HepG2 (cell line): ENCODE results near the gene KNCN. TPM values are rescaled to one million over a fixed set of nuclear protein-coding genes. Genes with fewer than 3 reads are reported as not detected.

Experiments
- ATAC-seq: fragments of 200-7000 bp; cut with Tn5 transposase; 3 replicates; pipeline ENCODE4 v1.9.1; 2020; ENCODE audit warnings: mild to moderate bottlenecking, moderate library complexity
- BruUV-seq: library from RNA; stranded (reverse); fragments of 400-500 nt; replicated peaks from 2 replicates; lab custom pipeline; 2021; lab: Mats Ljungman, UMichigan
- CTCF ChIA-PET: fragments of 300-600 bp; formaldehyde crosslinking; extraction: SDS; loops from one replicate; lab custom pipeline; 2021; ENCODE audit warnings: low total read pairs, inconsistent platforms, low intra/inter-chr PET ratio; lab: Yijun Ruan, JAX
- POLR2A ChIA-PET: fragments of 350-600 bp; sonication (Branson Sonifier 250); formaldehyde crosslinking; loops from one replicate; lab custom pipeline; 2020; ENCODE audit warnings: antibody characterized with exemption, inconsistent platforms; lab: Yijun Ruan, JAX
- DNase-seq: peaks from one replicate; pipeline ENCODE4 v3.0.0-alpha.2; 2015; ENCODE audit warnings: low spot score
- FAIRE-seq: peaks from 3 replicates; lab custom pipeline; 2011; peaks lifted over from hg19 to GRCh38; lab: Jason Lieb, UNC
- H2AFZ ChIP-seq: one replicate; pipeline ENCODE4 v1.6.1; 2011; ENCODE audit warnings: low read length, inconsistent platforms
- H3K27ac ChIP-seq: fragments of 300-600 bp; 3 replicates; pipeline ENCODE4 v1.8.0; 2011; ENCODE audit warnings: mixed run types, mild to moderate bottlenecking, mixed read lengths, low read length, inconsistent platforms; ENCODE audit not compliant: insufficient read depth; ENCODE audit errors: extremely low read length
- H3K27me3 ChIP-seq, 2 experiments: fragments of 200-600 bp in 1 of 2; 2 replicates in 1 of 2; 3 replicates in 1 of 2; pipeline versions ENCODE4 v1.6.0 to v1.8.0; 2011; ENCODE audit warnings: low read length in 2 of 2, mild to moderate bottlenecking in 2 of 2, moderate library complexity in 2 of 2, inconsistent platforms in 1 of 2; ENCODE audit not compliant: insufficient read depth in 2 of 2, control insufficient read depth in 1 of 2
- H3K36me3 ChIP-seq, 2 experiments: fragments of 200-600 bp in 1 of 2; replicated peaks in 1 of 2; 2 replicates in 1 of 2; 3 replicates in 1 of 2; pipeline versions ENCODE4 v1.5.1 to v1.8.0; 2011; ENCODE audit warnings: low read length in 2 of 2, inconsistent platforms in 1 of 2; ENCODE audit not compliant: insufficient read depth in 2 of 2, control insufficient read depth in 1 of 2
- H3K4me1 ChIP-seq: 2 replicates; pipeline ENCODE4 v1.5.1; 2012; ENCODE audit warnings: low read length, inconsistent platforms; ENCODE audit not compliant: insufficient read depth
- H3K4me2 ChIP-seq: 2 replicates; pipeline ENCODE4 v1.6.0; 2011; ENCODE audit warnings: low read depth, low read length, inconsistent platforms
- H3K4me3 ChIP-seq, 3 experiments: fragments of 200-600 bp in 1 of 3; sonication (generic), shearing (Covaris generic) in 1 of 3; replicated peaks in 1 of 3; 2 replicates each; pipeline ENCODE4 v1.5.1; 2011 to 2016; ENCODE audit warnings: low read length in 3 of 3, inconsistent platforms in 2 of 3, low read depth in 2 of 3, mild to moderate bottlenecking in 2 of 3, control low read depth in 1 of 3, mixed read lengths in 1 of 3; ENCODE audit not compliant: insufficient read depth in 1 of 3
- H3K79me2 ChIP-seq: one replicate; pipeline ENCODE4 v1.6.1; 2011; ENCODE audit warnings: low read length, inconsistent platforms; ENCODE audit not compliant: insufficient read depth
- H3K9ac ChIP-seq: 2 replicates; pipeline ENCODE4 v1.6.0; 2011; ENCODE audit warnings: mild to moderate bottlenecking, low read depth, low read length, inconsistent platforms; ENCODE audit not compliant: insufficient read depth
- H3K9me3 ChIP-seq: 2 replicates; pipeline ENCODE4 v1.5.1; 2012; ENCODE audit warnings: mild to moderate bottlenecking, low read length
- H4K20me1 ChIP-seq: 2 replicates; pipeline ENCODE4 v1.6.0; 2011; ENCODE audit warnings: inconsistent platforms, mild to moderate bottlenecking, low read length, moderate library complexity; ENCODE audit not compliant: insufficient read depth
- GLMP ChIP-seq: sonication (generic); formaldehyde crosslinking; IDR thresholded peaks from 2 replicates; pipeline ENCODE4 v1.9.0; 2021; ENCODE audit warnings: missing genetic modification reagents, mild to moderate bottlenecking, borderline replicate concordance
- POGZ ChIP-seq: sonication (generic); formaldehyde crosslinking; IDR thresholded peaks from 2 replicates; pipeline ENCODE4 v1.4.0; 2020; ENCODE audit warnings: mild to moderate bottlenecking, missing genetic modification reagents
- YEATS2 ChIP-seq: sonication (generic); formaldehyde crosslinking; IDR thresholded peaks from 2 replicates; pipeline ENCODE4 v1.4.0; 2020; ENCODE audit warnings: missing genetic modification reagents, borderline replicate concordance
- ZNF790 ChIP-seq: sonication (generic); formaldehyde crosslinking; IDR thresholded peaks from 2 replicates; pipeline ENCODE4 v1.8.0; 2022; ENCODE audit warnings: missing genetic modification reagents, mild to moderate bottlenecking, borderline replicate concordance
- WGBS: methylation state at CpG from one replicate; pipeline ENCODE4 v1.1.6; 2017; ENCODE audit warnings: low lambda C conversion rate; 5-methylcytosine and 5-hydroxymethylcytosine counted together
- in situ Hi-C: cut with HindIII; loops from 2 replicates; pipeline ENCODE4 v1.10.0; 2017; ENCODE audit warnings: low pct_unique_long_range_greater_than_20kb; ENCODE audit not compliant: extremely low pct_ligation_motif_present
- intact Hi-C: fragments of 100-400 bp; cut with micrococcal nuclease; formaldehyde crosslinking; loops from one replicate; pipeline ENCODE4 v1.10.0; 2022; ENCODE audit not compliant: unreplicated experiment
- polyA plus RNA-seq, 8 experiments: library from polyadenylated mRNA; depleted of rRNA in 3 of 8; stranded (reverse) in 7 of 8; unstranded in 1 of 8; fragments of >200 nt; fragmentation: Illumina TruSeq in 4 of 8; extraction: Trizol in 4 of 8; gene quantifications; 2 replicates each; pipeline versions ENCODE4 v1.2.1 to v1.2.3, GENCODE V29; 2011 to 2016; ENCODE audit warnings: low read depth in 4 of 8, missing spikeins in 1 of 8, mixed read lengths in 1 of 8; ENCODE audit not compliant: insufficient read depth in 1 of 8
- total RNA-seq, 5 experiments: library from RNA; depleted of rRNA; stranded (reverse); fragments of >200 nt; fragmentation: Illumina TruSeq; extraction: Trizol; gene quantifications; 2 replicates each; pipeline ENCODE4 v1.2.3, GENCODE V29; 2016; ENCODE audit warnings: low read depth in 1 of 5
- TF ChIP-seq, protein P1 (sequence below): sonication (generic); formaldehyde crosslinking; IDR thresholded peaks from 2 replicates; pipeline ENCODE4 v1.4.0; 2020; ENCODE audit warnings: low read depth, missing genetic modification reagents
- TF ChIP-seq, protein P2 (sequence below): sonication (generic); formaldehyde crosslinking; IDR thresholded peaks from 2 replicates; pipeline ENCODE4 v1.5.0; 2020; ENCODE audit warnings: mild to moderate bottlenecking, missing genetic modification reagents, moderate library complexity

Gene KNCN
- total and polyA plus RNA-seq, 2 of the 13 experiments (the other 11 are each of a cell fraction or from before 2014, with no cell fraction given), result not detected

DNA sequence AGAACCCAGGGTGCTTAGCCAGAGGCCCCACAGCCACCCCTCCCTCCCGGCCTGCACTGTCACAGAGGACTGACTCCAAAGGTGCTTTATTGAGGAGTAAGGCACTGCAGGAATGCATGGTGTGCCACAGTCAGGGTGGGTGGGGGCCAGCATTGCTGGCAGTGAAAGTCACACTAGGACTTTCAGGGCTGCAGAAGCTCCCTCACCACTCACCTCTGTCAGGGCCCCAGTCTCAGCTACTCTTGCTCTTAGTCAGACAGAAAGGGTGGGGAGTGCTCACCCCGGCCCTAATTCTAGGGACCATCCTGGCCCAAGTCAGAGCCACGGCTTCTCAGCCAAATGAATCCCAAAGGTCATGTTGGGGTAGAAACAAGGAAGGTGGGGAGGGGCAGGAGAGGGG, 19.4 kb downstream of the KNCN start (continued):
- TF ChIP-seq, protein P1, sequence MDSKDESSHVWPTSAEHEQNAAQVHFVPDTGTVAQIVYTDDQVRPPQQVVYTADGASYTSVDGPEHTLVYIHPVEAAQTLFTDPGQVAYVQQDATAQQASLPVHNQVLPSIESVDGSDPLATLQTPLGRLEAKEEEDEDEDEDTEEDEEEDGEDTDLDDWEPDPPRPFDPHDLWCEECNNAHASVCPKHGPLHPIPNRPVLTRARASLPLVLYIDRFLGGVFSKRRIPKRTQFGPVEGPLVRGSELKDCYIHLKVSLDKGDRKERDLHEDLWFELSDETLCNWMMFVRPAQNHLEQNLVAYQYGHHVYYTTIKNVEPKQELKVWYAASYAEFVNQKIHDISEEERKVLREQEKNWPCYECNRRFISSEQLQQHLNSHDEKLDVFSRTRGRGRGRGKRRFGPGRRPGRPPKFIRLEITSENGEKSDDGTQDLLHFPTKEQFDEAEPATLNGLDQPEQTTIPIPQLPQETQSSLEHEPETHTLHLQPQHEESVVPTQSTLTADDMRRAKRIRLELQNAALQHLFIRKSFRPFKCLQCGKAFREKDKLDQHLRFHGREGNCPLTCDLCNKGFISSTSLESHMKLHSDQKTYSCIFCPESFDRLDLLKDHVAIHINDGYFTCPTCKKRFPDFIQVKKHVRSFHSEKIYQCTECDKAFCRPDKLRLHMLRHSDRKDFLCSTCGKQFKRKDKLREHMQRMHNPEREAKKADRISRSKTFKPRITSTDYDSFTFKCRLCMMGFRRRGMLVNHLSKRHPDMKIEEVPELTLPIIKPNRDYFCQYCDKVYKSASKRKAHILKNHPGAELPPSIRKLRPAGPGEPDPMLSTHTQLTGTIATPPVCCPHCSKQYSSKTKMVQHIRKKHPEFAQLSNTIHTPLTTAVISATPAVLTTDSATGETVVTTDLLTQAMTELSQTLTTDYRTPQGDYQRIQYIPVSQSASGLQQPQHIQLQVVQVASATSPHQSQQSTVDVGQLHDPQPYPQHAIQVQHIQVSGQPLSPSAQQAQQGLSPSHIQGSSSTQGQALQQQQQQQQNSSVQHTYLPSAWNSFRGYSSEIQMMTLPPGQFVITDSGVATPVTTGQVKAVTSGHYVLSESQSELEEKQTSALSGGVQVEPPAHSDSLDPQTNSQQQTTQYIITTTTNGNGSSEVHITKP (CRISPR knock-in tag), result no peak
- TF ChIP-seq ZNF790 (CRISPR knock-in tag), result no peak

- FAIRE-seq, result no peak
- WGBS, result 13% methylated on average over 6 of the region's 6 CpGs
- no peaks in the 10 kb centered on the region for H3K79me2 ChIP-seq
- H3K9me3 ChIP-seq, result no peaks in the 10 kb centered on the region
- no peak for ATAC-seq
- H3K27ac ChIP-seq, result no peak overlapping the region
- in situ Hi-C loops, result no loop called here
- H3K27me3 ChIP-seq, result peaks cover 8 to 55% of the 10 kb centered on the region in 2 experiments
- peaks cover 4% of the 10 kb centered on the region for H4K20me1 ChIP-seq
- no peak for DNase-seq
- CTCF ChIA-PET, result no interaction called here
- intact Hi-C loops, result no loop called here
- H3K9ac ChIP-seq, result no peak overlapping the region
- H3K36me3 ChIP-seq, result no peaks in the 10 kb centered on the region
- H3K4me2 ChIP-seq, result no peak overlapping the region
- BruUV-seq, result no TSS peak
- peaks cover 21% of the 10 kb centered on the region for H3K4me1 ChIP-seq
- TF ChIP-seq, protein P2, sequence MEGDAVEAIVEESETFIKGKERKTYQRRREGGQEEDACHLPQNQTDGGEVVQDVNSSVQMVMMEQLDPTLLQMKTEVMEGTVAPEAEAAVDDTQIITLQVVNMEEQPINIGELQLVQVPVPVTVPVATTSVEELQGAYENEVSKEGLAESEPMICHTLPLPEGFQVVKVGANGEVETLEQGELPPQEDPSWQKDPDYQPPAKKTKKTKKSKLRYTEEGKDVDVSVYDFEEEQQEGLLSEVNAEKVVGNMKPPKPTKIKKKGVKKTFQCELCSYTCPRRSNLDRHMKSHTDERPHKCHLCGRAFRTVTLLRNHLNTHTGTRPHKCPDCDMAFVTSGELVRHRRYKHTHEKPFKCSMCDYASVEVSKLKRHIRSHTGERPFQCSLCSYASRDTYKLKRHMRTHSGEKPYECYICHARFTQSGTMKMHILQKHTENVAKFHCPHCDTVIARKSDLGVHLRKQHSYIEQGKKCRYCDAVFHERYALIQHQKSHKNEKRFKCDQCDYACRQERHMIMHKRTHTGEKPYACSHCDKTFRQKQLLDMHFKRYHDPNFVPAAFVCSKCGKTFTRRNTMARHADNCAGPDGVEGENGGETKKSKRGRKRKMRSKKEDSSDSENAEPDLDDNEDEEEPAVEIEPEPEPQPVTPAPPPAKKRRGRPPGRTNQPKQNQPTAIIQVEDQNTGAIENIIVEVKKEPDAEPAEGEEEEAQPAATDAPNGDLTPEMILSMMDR (CRISPR knock-in tag), result peak; percentile 16
- no peak for TF ChIP-seq GLMP (CRISPR knock-in tag)
- no peak for TF ChIP-seq POGZ (CRISPR knock-in tag)
- no peak for TF ChIP-seq YEATS2 (CRISPR knock-in tag)
- TF ChIP-seq, all 625 proteins: peak for 1
- Histone ChIP-seq H2AFZ (no peak overlapping the region), H3K4me3 (no peak overlapping the region)
- POLR2A ChIA-PET, result no interaction called here
These were observed 20.5 kb downstream of the KNCN start for GRCh38 chr1:46530791-46531409.
